GM12864 (cell line): ENCODE data around the gene SPOCD1.
A peak's percentile ranks its signal among the peaks of the same experiment; 100 is the strongest.

Experiments
- DNase-seq: peaks from one replicate; pipeline ENCODE4 v3.0.0-alpha.2; 2011; ENCODE audit warnings: low read depth
- H3K4me3 ChIP-seq: 2 replicates; pipeline ENCODE4 v1.5.1; 2011; ENCODE audit warnings: mild to moderate bottlenecking, low read depth, low read length, control low read depth
- CTCF ChIP-seq: IDR thresholded peaks from 2 replicates; pipeline ENCODE4 v1.5.1; 2011; ENCODE audit warnings: low read depth, mild to moderate bottlenecking, moderate library complexity, low read length, control low read depth, inconsistent platforms; ENCODE audit errors: missing control alignments

Gene SPOCD1

GRCh38 chr1:31815752-31816500, at the start of gene SPOCD1:
SPOCD1 (minus strand) TSS chr1:31816022; CDS start chr1:31815333, 689 bp downstream.
- peak; percentile 92 for TF ChIP-seq CTCF
- peak; percentile 58 for DNase-seq
- no peak within 1 kb of the TSS for H3K4me3 ChIP-seq

GRCh38 chr1:31862071-31862470, 46.2 kb upstream of the SPOCD1 start:
- no peak for TF ChIP-seq CTCF
- DNase-seq = no peak
- no peak overlapping the region for H3K4me3 ChIP-seq

GRCh38 chr1:31861346-31861745, 45.5 kb upstream of the SPOCD1 start:
- no peak for DNase-seq
- peak; percentile 64 for TF ChIP-seq CTCF
- no peak overlapping the region for H3K4me3 ChIP-seq

- no peak overlapping the region for H3K4me3 ChIP-seq
- TF ChIP-seq CTCF = no peak
- DNase-seq = no peak
These were observed 44.8 kb upstream of the SPOCD1 start for GRCh38 chr1:31860581-31860980.

- no peak overlapping the region for H3K4me3 ChIP-seq
- no peak for DNase-seq
- TF ChIP-seq CTCF = no peak
These were observed 43.9 kb upstream of the SPOCD1 start for GRCh38 chr1:31859719-31860118.

- no peak overlapping the region for H3K4me3 ChIP-seq
- no peak for DNase-seq
- no peak for TF ChIP-seq CTCF
These were observed 43.2 kb upstream of the SPOCD1 start for GRCh38 chr1:31859044-31859443.

GRCh38 chr1:31857863-31858262, 42.0 kb upstream of the SPOCD1 start:
- H3K4me3 ChIP-seq = no peak overlapping the region
- no peak for DNase-seq
- no peak for TF ChIP-seq CTCF
